OCI-LY7 (cell line): Measurements from ENCODE around the gene OTUD3. TPM values are rescaled to one million over a fixed set of nuclear protein-coding genes. Genes with fewer than 3 reads are reported as not detected.

Experiments
- BruUV-seq: library from RNA; stranded (reverse); fragments of 400-500 nt; replicated peaks from 2 replicates; lab custom pipeline; 2021; lab: Mats Ljungman, UMichigan
- CTCF ChIA-PET: fragments of 300-600 bp; sonication (Branson Sonifier 250); formaldehyde crosslinking; loops from one replicate; lab custom pipeline; 2022; ENCODE audit warnings: antibody characterized with exemption; ENCODE audit not compliant: unreplicated experiment; lab: Charles Lee
- POLR2A ChIA-PET: fragments of 300-600 bp; sonication (Branson Sonifier 250); formaldehyde crosslinking; loops from one replicate; lab custom pipeline; 2022; ENCODE audit warnings: antibody characterized with exemption; lab: Charles Lee
- DNase-seq: peaks from one replicate; pipeline ENCODE4 v3.0.0-alpha.2; 2015; ENCODE audit warnings: low spot score
- H2AFZ ChIP-seq: fragments of 200-600 bp; sonication (generic), shearing (Covaris generic); 2 replicates; pipeline ENCODE4 v1.6.1; 2014; ENCODE audit warnings: mild to moderate bottlenecking, antibody characterized with exemption, low read length, moderate library complexity
- H3K27ac ChIP-seq: fragments of 200-600 bp; sonication (generic); 2 replicates; pipeline ENCODE4 v1.5.1; 2014; ENCODE audit warnings: mixed run types, low read depth, mild to moderate bottlenecking, moderate library complexity, low read length, inconsistent platforms; ENCODE audit not compliant: poor library complexity, severe bottlenecking
- H3K36me3 ChIP-seq: fragments of 200-600 bp; sonication (generic); 2 replicates; pipeline ENCODE4 v1.6.1; 2014; ENCODE audit warnings: mild to moderate bottlenecking, antibody characterized with exemption, low read length, moderate library complexity, mixed read lengths; ENCODE audit not compliant: insufficient read depth
- H3K4me1 ChIP-seq: fragments of 200-600 bp; sonication (generic); 2 replicates; pipeline ENCODE4 v1.5.1; 2014; ENCODE audit warnings: mild to moderate bottlenecking, low read length; ENCODE audit not compliant: insufficient read depth, poor library complexity, severe bottlenecking
- H3K4me2 ChIP-seq: fragments of 200-600 bp; sonication (generic); 2 replicates; pipeline ENCODE4 v1.6.1; 2014; ENCODE audit warnings: mild to moderate bottlenecking, low read length
- H3K4me3 ChIP-seq: fragments of 200-600 bp; sonication (generic); 2 replicates; pipeline ENCODE4 v1.5.1; 2014; ENCODE audit warnings: mild to moderate bottlenecking, low read depth, low read length; ENCODE audit not compliant: poor library complexity, severe bottlenecking
- H3K79me2 ChIP-seq: fragments of 200-600 bp; sonication (generic); 2 replicates; pipeline ENCODE4 v1.6.1; 2016; ENCODE audit warnings: low read depth, mild to moderate bottlenecking, low read length, moderate library complexity, mixed read lengths; ENCODE audit not compliant: insufficient read depth
- H3K9me2 ChIP-seq: fragments of 200-600 bp; sonication (generic); 2 replicates; pipeline ENCODE4 v1.6.1; 2016; ENCODE audit warnings: mild to moderate bottlenecking, low read length, mixed read lengths; ENCODE audit not compliant: insufficient read depth
- H3K9me3 ChIP-seq: fragments of 200-600 bp; sonication (generic); 2 replicates; pipeline ENCODE4 v1.6.1; 2014; ENCODE audit warnings: mild to moderate bottlenecking, mixed run types, low read length, mixed read lengths
- H4K20me1 ChIP-seq: fragments of 200-600 bp; sonication (generic); 2 replicates; pipeline ENCODE4 v1.6.1; 2014; ENCODE audit warnings: mild to moderate bottlenecking, antibody characterized with exemption, low read length, moderate library complexity, mixed read lengths; ENCODE audit not compliant: insufficient read depth
- EZH2phosphoT487 ChIP-seq: fragments of 200-600 bp; sonication (generic); IDR thresholded peaks from 2 replicates; pipeline ENCODE4 v1.6.1; 2018; ENCODE audit warnings: low read depth, borderline replicate concordance, mild to moderate bottlenecking, mixed run types, antibody characterized with exemption, low read length, moderate library complexity, mixed read lengths
- intact Hi-C: fragments of 100-400 bp; cut with micrococcal nuclease; formaldehyde crosslinking; loops from one replicate; pipeline ENCODE4 v1.10.0; 2022; ENCODE audit not compliant: unreplicated experiment
- total RNA-seq, 2 experiments: library from RNA; depleted of rRNA in 1 of 2; stranded (reverse); fragments of >200 nt in 1 of 2; shearing (Covaris generic) in 1 of 2; gene quantifications; 2 replicates each; pipeline ENCODE4 v1.2.3, GENCODE V29; 2014 to 2022
- TF ChIP-seq, protein P1 (sequence below): fragments of 200-600 bp; sonication (generic); conservative IDR thresholded peaks from 2 replicates; pipeline ENCODE4 v1.5.1; 2014; ENCODE audit warnings: mild to moderate bottlenecking, antibody characterized with exemption, low read length, moderate library complexity, mixed read lengths

The OTUD3 gene
- total RNA-seq, 2 experiments from 2014 or later = 7.3 to 14.7 TPM

DNA sequence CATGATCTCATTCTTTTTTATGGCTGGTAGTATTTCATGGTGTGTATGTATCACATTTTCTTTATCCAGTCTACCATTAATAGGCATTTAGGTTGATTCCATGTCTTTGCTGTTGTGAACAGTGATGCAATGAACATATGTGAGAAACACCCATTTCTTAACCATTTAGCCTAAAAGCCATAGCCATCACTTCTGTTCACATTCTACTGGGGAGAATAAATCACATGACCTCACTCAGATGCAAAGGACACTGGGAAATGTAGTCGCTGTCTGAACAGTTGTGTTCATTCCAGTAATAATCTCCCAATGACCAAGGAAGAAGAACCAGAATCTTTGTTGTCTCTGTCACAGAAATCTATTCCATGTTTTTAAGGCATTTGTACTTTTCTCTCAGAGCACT, 56.3 kb downstream of the OTUD3 start:
- no peak for DNase-seq
- no peak overlapping the region for H3K27ac ChIP-seq
- H3K9me3 ChIP-seq = no peaks in the 10 kb centered on the region
- ChIA-PET POLR2A (no interaction called here), CTCF (interaction anchor here (0.6 kb wide), 1 partner anchor 543 kb away, joined by 5 read pairs; no protein-coding TSS in a partner anchor)
- no peak overlapping the region for H3K4me3 ChIP-seq
- BruUV-seq = no TSS peak
- intact Hi-C loops = no loop called here
- TF ChIP-seq, protein P1, sequence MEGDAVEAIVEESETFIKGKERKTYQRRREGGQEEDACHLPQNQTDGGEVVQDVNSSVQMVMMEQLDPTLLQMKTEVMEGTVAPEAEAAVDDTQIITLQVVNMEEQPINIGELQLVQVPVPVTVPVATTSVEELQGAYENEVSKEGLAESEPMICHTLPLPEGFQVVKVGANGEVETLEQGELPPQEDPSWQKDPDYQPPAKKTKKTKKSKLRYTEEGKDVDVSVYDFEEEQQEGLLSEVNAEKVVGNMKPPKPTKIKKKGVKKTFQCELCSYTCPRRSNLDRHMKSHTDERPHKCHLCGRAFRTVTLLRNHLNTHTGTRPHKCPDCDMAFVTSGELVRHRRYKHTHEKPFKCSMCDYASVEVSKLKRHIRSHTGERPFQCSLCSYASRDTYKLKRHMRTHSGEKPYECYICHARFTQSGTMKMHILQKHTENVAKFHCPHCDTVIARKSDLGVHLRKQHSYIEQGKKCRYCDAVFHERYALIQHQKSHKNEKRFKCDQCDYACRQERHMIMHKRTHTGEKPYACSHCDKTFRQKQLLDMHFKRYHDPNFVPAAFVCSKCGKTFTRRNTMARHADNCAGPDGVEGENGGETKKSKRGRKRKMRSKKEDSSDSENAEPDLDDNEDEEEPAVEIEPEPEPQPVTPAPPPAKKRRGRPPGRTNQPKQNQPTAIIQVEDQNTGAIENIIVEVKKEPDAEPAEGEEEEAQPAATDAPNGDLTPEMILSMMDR = no peak
- no peak for TF ChIP-seq EZH2phosphoT487
- no peaks in the 10 kb centered on the region for H3K4me1 ChIP-seq
- H3K79me2 ChIP-seq = no peaks in the 10 kb centered on the region
- no peak overlapping the region for H3K4me2 ChIP-seq
- H3K9me2 ChIP-seq = no peaks in the 10 kb centered on the region
- H2AFZ ChIP-seq = no peak overlapping the region
- H4K20me1 ChIP-seq = no peaks in the 10 kb centered on the region
- H3K36me3 ChIP-seq = no peaks in the 10 kb centered on the region

DNA sequence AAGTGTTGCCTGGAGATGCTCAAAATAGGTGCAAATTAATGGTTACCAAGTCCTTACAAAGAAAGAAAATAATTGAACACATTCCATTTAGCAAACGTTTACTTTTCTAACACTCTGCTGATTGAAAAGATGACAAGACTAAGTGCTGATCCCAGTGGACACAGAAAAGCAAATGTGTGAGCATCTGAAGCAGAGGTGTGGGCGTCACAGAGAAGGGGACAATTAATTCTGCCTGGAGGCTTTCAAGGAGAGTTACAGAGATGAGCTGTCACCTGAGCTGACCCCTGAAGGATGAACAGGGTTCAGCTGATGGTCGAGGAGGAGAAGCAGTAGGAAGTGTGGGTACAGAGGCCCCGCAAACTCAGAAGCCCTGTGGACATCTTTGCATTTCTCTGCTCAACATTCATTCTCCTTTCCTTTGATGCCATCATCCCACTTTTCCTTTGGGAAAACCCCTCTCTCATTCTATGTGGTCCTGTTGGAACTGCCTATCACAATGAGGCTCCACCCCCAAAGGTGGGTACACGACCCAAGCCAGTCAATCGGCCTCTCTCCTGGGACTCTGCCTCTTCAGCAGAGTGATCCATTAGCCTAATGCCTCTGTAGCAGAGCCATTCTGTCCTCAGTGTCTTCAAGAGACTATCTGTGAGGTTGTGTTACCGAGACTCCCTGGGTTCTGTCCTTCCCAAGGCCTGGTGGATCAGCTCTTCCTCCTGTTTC, 58.5 kb downstream of the OTUD3 start:
- Histone ChIP-seq H3K79me2 (no peaks in the 10 kb centered on the region), H3K36me3 (no peaks in the 10 kb centered on the region), H4K20me1 (no peaks in the 10 kb centered on the region), H3K9me3 (no peaks in the 10 kb centered on the region), H3K27ac (no peak overlapping the region), H3K4me3 (no peak overlapping the region), H2AFZ (no peak overlapping the region), H3K4me2 (no peak overlapping the region), H3K9me2 (no peaks in the 10 kb centered on the region), H3K4me1 (no peaks in the 10 kb centered on the region)
- no TSS peak for BruUV-seq
- no peak for TF ChIP-seq EZH2phosphoT487
- TF ChIP-seq, protein P1 = no peak
- intact Hi-C loops = no loop called here
- ChIA-PET CTCF (no interaction called here), POLR2A (no interaction called here)
- no peak for DNase-seq

DNA sequence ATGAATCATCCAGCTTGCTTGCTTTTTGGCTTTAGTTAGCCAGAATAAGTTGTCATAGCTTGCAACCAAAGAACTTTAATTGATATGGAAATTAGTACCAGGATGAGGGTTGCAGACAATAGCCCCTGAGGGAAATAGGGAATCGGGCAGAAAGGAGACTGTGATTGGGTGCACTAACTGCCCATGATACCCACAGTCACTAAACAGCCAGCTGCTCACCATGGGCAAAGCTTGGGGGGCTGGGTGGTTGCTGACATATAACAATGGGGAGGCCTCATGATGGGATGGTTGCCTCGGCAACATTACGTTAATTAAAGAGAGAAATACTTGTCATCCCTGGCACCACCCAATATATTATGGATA, 59.0 kb downstream of the OTUD3 start:
- CTCF ChIA-PET = no interaction called here
- H3K4me1 ChIP-seq = no peaks in the 10 kb centered on the region
- H2AFZ ChIP-seq = no peak overlapping the region
- intact Hi-C loops = no loop called here
- H3K9me2 ChIP-seq = no peaks in the 10 kb centered on the region
- no peaks in the 10 kb centered on the region for H3K36me3 ChIP-seq
- H3K79me2 ChIP-seq = no peaks in the 10 kb centered on the region
- no peaks in the 10 kb centered on the region for H4K20me1 ChIP-seq
- TF ChIP-seq EZH2phosphoT487 = no peak
- TF ChIP-seq, protein P1 = no peak
- no peak overlapping the region for H3K27ac ChIP-seq
- DNase-seq = no peak
- H3K4me3 ChIP-seq = no peak overlapping the region
- no peak overlapping the region for H3K4me2 ChIP-seq
- H3K9me3 ChIP-seq = no peaks in the 10 kb centered on the region
- POLR2A ChIA-PET = no interaction called here
- BruUV-seq = no TSS peak
